Mesenchymal stem cell (in vitro differentiated cells and primary cell): Measurements from ENCODE around the gene DNAH9.

Source experiments
- DNase-seq: peaks from one replicate; pipeline ENCODE4 v3.0.0-alpha.2; 2013
- H2AFZ ChIP-seq: one replicate; pipeline ENCODE4 v1.6.1; 2013; ENCODE audit warnings: low read depth, mild to moderate bottlenecking, control low read depth, inconsistent platforms, low read length, moderate library complexity
- H2AK5ac ChIP-seq: 2 replicates; pipeline ENCODE4 v1.6.1; 2013; ENCODE audit warnings: low read length, moderate library complexity, mild to moderate bottlenecking, inconsistent platforms; ENCODE audit not compliant: severe bottlenecking
- H2BK120ac ChIP-seq: one replicate; pipeline ENCODE4 v1.6.1; 2013; ENCODE audit warnings: low read depth, mild to moderate bottlenecking, inconsistent platforms, low read length, moderate library complexity
- H2BK12ac ChIP-seq, 2 experiments: one replicate each; pipeline ENCODE4 v1.6.1; 2013; ENCODE audit warnings: inconsistent platforms in 2 of 2, low read length in 2 of 2, mild to moderate bottlenecking in 2 of 2, moderate library complexity in 2 of 2, control low read depth in 1 of 2
- H2BK15ac ChIP-seq: one replicate; pipeline ENCODE4 v1.6.1; 2013; ENCODE audit warnings: mild to moderate bottlenecking, low read depth, inconsistent platforms; ENCODE audit not compliant: poor library complexity, severe bottlenecking
- H2BK5ac ChIP-seq: 2 replicates; pipeline ENCODE4 v1.6.1; 2013; ENCODE audit warnings: low read depth, mild to moderate bottlenecking, low read length, control low read depth, inconsistent platforms; ENCODE audit not compliant: poor library complexity, severe bottlenecking
- H3K14ac ChIP-seq, 2 experiments: one replicate each; pipeline ENCODE4 v1.6.1; 2013; ENCODE audit warnings: inconsistent platforms in 2 of 2, low read length in 2 of 2, control low read depth in 1 of 2, mild to moderate bottlenecking in 1 of 2, moderate library complexity in 1 of 2
- H3K18ac ChIP-seq, 2 experiments: one replicate each; pipeline ENCODE4 v1.6.1; 2013; ENCODE audit warnings: inconsistent platforms in 2 of 2, low read length in 2 of 2, control low read depth in 1 of 2, low read depth in 1 of 2, mild to moderate bottlenecking in 1 of 2
- H3K23ac ChIP-seq, 2 experiments: one replicate each; pipeline ENCODE4 v1.6.1; 2013; ENCODE audit warnings: inconsistent platforms in 2 of 2, low read length in 2 of 2, mild to moderate bottlenecking in 2 of 2, moderate library complexity in 2 of 2, control low read depth in 1 of 2
- H3K27ac ChIP-seq: 2 replicates; pipeline ENCODE4 v1.5.1; 2013; ENCODE audit warnings: mild to moderate bottlenecking, moderate library complexity, low read length, control low read depth, inconsistent platforms; ENCODE audit not compliant: poor library complexity, severe bottlenecking
- H3K27me3 ChIP-seq, 2 experiments: 2 replicates each; pipeline versions ENCODE4 v1.6.1 to v1.7.0; 2013; ENCODE audit warnings: low read length in 2 of 2, mild to moderate bottlenecking in 2 of 2, moderate library complexity in 2 of 2, control low read depth in 1 of 2, inconsistent platforms in 1 of 2; ENCODE audit not compliant: control insufficient read depth in 1 of 2, insufficient read depth in 1 of 2
- H3K36me3 ChIP-seq, 2 experiments: 2 replicates each; pipeline versions ENCODE4 v1.6.1 to v1.7.0; 2013; ENCODE audit warnings: low read length in 2 of 2, control low read depth in 1 of 2, inconsistent platforms in 1 of 2, low read depth in 1 of 2, mild to moderate bottlenecking in 1 of 2; ENCODE audit not compliant: insufficient read depth in 2 of 2, control insufficient read depth in 1 of 2
- H3K4ac ChIP-seq, 2 experiments: one replicate each; pipeline ENCODE4 v1.6.1; 2013; ENCODE audit warnings: inconsistent platforms in 2 of 2, low read length in 2 of 2, mild to moderate bottlenecking in 2 of 2, moderate library complexity in 2 of 2, control low read depth in 1 of 2, low read depth in 1 of 2
- H3K4me1 ChIP-seq: 2 replicates; pipeline ENCODE4 v1.6.1; 2013; ENCODE audit warnings: low read depth, low read length, control low read depth; ENCODE audit not compliant: control insufficient read depth, insufficient read depth
- H3K4me2 ChIP-seq: 2 replicates; pipeline ENCODE4 v1.6.1; 2013; ENCODE audit warnings: low read length, mild to moderate bottlenecking, inconsistent platforms; ENCODE audit not compliant: poor library complexity, severe bottlenecking
- H3K4me3 ChIP-seq, 2 experiments: 2 replicates each; pipeline versions ENCODE4 v1.5.1 to v1.7.0; 2013; ENCODE audit warnings: low read length in 2 of 2, mild to moderate bottlenecking in 2 of 2, control low read depth in 1 of 2, low read depth in 1 of 2; ENCODE audit not compliant: insufficient read depth in 1 of 2
- H3K79me1 ChIP-seq: replicated peaks from 2 replicates; pipeline ENCODE4 v1.6.1; 2013; ENCODE audit warnings: mild to moderate bottlenecking, control low read depth, low read length, inconsistent platforms; ENCODE audit not compliant: poor library complexity, severe bottlenecking
- H3K9ac ChIP-seq: 2 replicates; pipeline ENCODE4 v1.7.0; 2013; ENCODE audit warnings: mild to moderate bottlenecking, low read length, moderate library complexity
- H3K9me3 ChIP-seq: 2 replicates; pipeline ENCODE4 v1.7.0; 2013; ENCODE audit warnings: mild to moderate bottlenecking, low read length; ENCODE audit not compliant: control insufficient read depth
- H4K8ac ChIP-seq: one replicate; pipeline ENCODE4 v1.6.1; 2013; ENCODE audit warnings: inconsistent platforms, mild to moderate bottlenecking, low read length, moderate library complexity
- H4K91ac ChIP-seq: one replicate; pipeline ENCODE4 v1.6.1; 2013; ENCODE audit warnings: mild to moderate bottlenecking, low read length, inconsistent platforms
- WGBS: methylation state at CpG from one replicate; pipeline ENCODE4 v1.1.7; 2013; ENCODE audit warnings: mixed read lengths; 5-methylcytosine and 5-hydroxymethylcytosine counted together

The DNAH9 gene

DNA sequence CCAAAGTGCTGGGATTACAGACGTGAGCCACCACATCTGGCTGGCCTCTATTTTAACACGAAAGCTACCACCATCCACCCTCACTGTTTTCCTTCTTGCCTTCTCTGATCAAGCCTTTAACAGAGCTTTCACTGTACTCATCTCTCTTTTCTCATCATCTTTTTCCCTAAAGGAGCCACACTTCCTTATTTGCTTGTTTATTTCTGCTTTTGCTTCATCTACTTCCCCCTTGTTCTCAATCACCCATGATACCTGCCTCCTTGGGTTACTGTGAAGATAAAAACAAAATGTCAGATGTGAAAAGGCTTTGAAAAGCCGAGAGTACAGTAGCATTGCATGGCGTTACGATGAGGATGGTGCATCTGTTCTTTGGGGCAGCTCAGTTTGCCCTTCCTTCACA is 319.1 kb downstream of the DNAH9 start:
- Histone ChIP-seq H4K91ac (no peak overlapping the region), H3K79me1 (no peaks in the 10 kb centered on the region), H2AK5ac (no peak overlapping the region), H3K4me3 (no peak overlapping the region), H3K18ac (no peak overlapping the region), H2AFZ (no peak overlapping the region), H3K36me3 (no peaks in the 10 kb centered on the region), H2BK15ac (no peak overlapping the region), H4K8ac (no peak overlapping the region), H3K9ac (no peak overlapping the region), H3K4me2 (no peak overlapping the region), H3K4me1 (no peaks in the 10 kb centered on the region), H3K9me3 (peaks cover 3% of the 10 kb centered on the region), H3K27me3 (no peaks in the 10 kb centered on the region), H3K23ac (no peak overlapping the region), H2BK12ac (no peak overlapping the region), H2BK120ac (no peak overlapping the region), H3K4ac (no peak overlapping the region), H3K14ac (no peak overlapping the region), H2BK5ac (no peak overlapping the region), H3K27ac (no peak overlapping the region)
- WGBS, result 78% methylated on average over 5 of the region's 5 CpGs
- no peak for DNase-seq

DNA sequence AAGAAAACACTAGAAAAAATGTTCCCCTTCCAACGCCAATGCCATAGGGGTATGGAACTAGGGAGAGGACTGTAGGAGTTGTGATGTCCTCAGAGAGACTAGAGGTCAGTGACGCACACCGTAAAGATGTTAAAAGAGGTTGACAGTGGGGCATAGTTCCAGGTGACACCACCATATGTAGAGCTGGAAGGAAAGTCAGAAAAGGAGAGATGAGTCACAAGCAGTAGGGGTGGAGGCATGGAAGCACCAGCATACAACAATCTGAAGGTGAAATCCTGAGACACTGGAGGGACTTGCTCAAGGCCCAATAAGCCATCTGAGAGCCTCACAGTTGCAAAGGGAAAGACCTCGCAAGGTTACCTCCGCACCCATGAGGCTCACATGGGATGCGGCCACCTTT is 323.0 kb downstream of the DNAH9 start:
- Histone ChIP-seq H3K23ac (no peak overlapping the region), H2BK120ac (no peak overlapping the region), H3K9me3 (no peaks in the 10 kb centered on the region), H3K4me2 (no peak overlapping the region), H3K18ac (no peak overlapping the region), H3K4ac (no peak overlapping the region), H4K8ac (no peak overlapping the region), H2AK5ac (no peak overlapping the region), H3K4me1 (no peaks in the 10 kb centered on the region), H2AFZ (no peak overlapping the region), H2BK5ac (no peak overlapping the region), H4K91ac (no peak overlapping the region), H2BK12ac (no peak overlapping the region), H3K27me3 (no peaks in the 10 kb centered on the region), H3K79me1 (no peaks in the 10 kb centered on the region), H3K9ac (no peak overlapping the region), H2BK15ac (no peak overlapping the region), H3K4me3 (no peak overlapping the region), H3K27ac (no peak overlapping the region), H3K14ac (no peak overlapping the region), H3K36me3 (no peaks in the 10 kb centered on the region)
- DNase-seq, result no peak
- WGBS, result 86% methylated on average over 6 of the region's 6 CpGs

DNA sequence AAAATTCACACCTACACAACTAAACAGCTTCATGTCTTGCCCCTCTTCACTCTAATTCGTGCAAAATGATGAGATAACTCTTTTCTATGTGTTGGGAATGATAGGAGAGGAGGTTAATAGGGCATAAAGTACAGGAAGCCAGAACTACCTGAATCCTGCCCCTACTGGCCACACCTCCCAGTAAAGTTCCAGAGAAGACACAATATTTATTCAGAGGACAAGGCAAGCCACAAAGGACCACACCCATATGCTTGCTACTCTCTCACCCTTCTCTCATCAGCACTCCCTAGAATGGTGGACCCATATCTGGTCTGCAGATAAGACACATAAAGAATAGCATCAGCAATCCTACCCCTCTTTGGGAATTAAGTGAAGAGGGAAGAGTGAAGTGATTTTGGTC is 324.4 kb downstream of the DNAH9 start:
- no peak overlapping the region for H2BK120ac ChIP-seq
- H2AK5ac ChIP-seq, result no peak overlapping the region
- H2BK12ac ChIP-seq, result no peak overlapping the region
- H4K8ac ChIP-seq, result no peak overlapping the region
- no peaks in the 10 kb centered on the region for H3K36me3 ChIP-seq
- no peaks in the 10 kb centered on the region for H3K27me3 ChIP-seq
- H4K91ac ChIP-seq, result no peak overlapping the region
- H3K4me3 ChIP-seq, result no peak overlapping the region
- DNase-seq, result no peak
- H3K23ac ChIP-seq, result no peak overlapping the region
- 40% methylated on average over 1 of the region's 1 CpG for WGBS
- no peak overlapping the region for H2AFZ ChIP-seq
- H2BK15ac ChIP-seq, result no peak overlapping the region
- no peak overlapping the region for H3K9ac ChIP-seq
- H3K18ac ChIP-seq, result no peak overlapping the region
- H3K4me2 ChIP-seq, result no peak overlapping the region
- no peaks in the 10 kb centered on the region for H3K9me3 ChIP-seq
- no peak overlapping the region for H2BK5ac ChIP-seq
- no peak overlapping the region for H3K27ac ChIP-seq
- no peaks in the 10 kb centered on the region for H3K79me1 ChIP-seq
- H3K4me1 ChIP-seq, result no peaks in the 10 kb centered on the region
- H3K4ac ChIP-seq, result no peak overlapping the region
- H3K14ac ChIP-seq, result no peak overlapping the region

DNA sequence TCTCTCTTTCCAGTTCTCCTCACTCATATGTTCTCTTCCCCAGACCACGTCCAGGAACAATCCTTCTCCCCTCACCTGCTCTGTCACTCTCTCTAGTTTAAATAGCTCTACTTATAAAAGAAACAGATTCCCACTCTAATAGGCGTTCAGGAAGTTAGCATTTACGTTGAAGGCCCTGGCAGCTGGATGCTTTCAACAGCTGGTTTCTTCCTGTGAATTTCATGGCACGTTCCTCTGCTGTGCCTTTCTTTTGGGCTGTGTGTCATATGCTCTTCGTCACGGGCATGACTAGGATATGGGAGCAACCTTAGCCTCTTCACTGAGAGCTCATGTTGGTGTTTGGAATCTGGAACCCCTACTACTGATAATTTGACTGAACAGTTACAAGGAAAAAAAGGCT is 325.8 kb downstream of the DNAH9 start:
- Histone ChIP-seq H3K23ac (no peak overlapping the region), H2BK5ac (no peak overlapping the region), H3K4me2 (no peak overlapping the region), H2AK5ac (no peak overlapping the region), H3K4me1 (no peaks in the 10 kb centered on the region), H3K4me3 (no peak overlapping the region), H3K18ac (no peak overlapping the region), H4K91ac (no peak overlapping the region), H2AFZ (no peak overlapping the region), H3K9ac (no peak overlapping the region), H2BK12ac (no peak overlapping the region), H3K27me3 (no peaks in the 10 kb centered on the region), H3K79me1 (no peaks in the 10 kb centered on the region), H2BK120ac (no peak overlapping the region), H3K4ac (no peak overlapping the region), H3K36me3 (no peaks in the 10 kb centered on the region), H2BK15ac (no peak overlapping the region), H3K27ac (no peak overlapping the region), H3K14ac (no peak overlapping the region), H3K9me3 (no peaks in the 10 kb centered on the region), H4K8ac (no peak overlapping the region)
- WGBS, result 37% methylated on average over 6 of the region's 6 CpGs
- no peak for DNase-seq
